HEK293 (cell line): ENCODE measurements around the gene ZSWIM4.

Experiments
- CTCF ChIA-PET: fragments of 350-600 bp; formaldehyde crosslinking; extraction: SDS; loops from one replicate; lab custom pipeline; 2021; ENCODE audit warnings: antibody characterized with exemption; lab: Yijun Ruan, JAX
- POLR2A ChIA-PET: fragments of 300-600 bp; formaldehyde crosslinking; extraction: SDS; loops from one replicate; lab custom pipeline; 2020; ENCODE audit warnings: antibody characterized with exemption, inconsistent platforms; lab: Yijun Ruan, JAX
- H3K27ac ChIP-seq: fragments of 200-500 bp; sonication (Bioruptor generic); 2 replicates; pipeline ENCODE4 v1.5.1; 2014; ENCODE audit warnings: low read depth, low read length, control low read depth, inconsistent platforms; ENCODE audit errors: extremely low read depth
- H3K36me3 ChIP-seq, 2 experiments: fragments of 200-500 bp in 1 of 2; sonication (Bioruptor generic) in 1 of 2; 1 replicate in 1 of 2; 2 replicates in 1 of 2; pipeline ENCODE4 v1.5.1; 2014 to 2017; ENCODE audit warnings: inconsistent platforms in 2 of 2, low read length in 2 of 2; ENCODE audit not compliant: control insufficient read depth in 2 of 2, insufficient read depth in 1 of 2
- H3K4me1 ChIP-seq: fragments of 200-500 bp; sonication (Bioruptor generic); 2 replicates; pipeline ENCODE4 v1.5.1; 2014; ENCODE audit warnings: mild to moderate bottlenecking, low read length, inconsistent platforms; ENCODE audit not compliant: control insufficient read depth, insufficient read depth
- H3K4me3 ChIP-seq: 2 replicates; pipeline ENCODE4 v1.5.1; 2011; ENCODE audit warnings: low read depth, mild to moderate bottlenecking, control low read depth, low read length, moderate library complexity
- H3K9me3 ChIP-seq: fragments of 200-500 bp; sonication (Bioruptor generic); 2 replicates; pipeline ENCODE4 v1.5.1; 2014; ENCODE audit warnings: low read depth, low read length, inconsistent platforms; ENCODE audit not compliant: control insufficient read depth, insufficient read depth
- BCL11A ChIP-seq: fragments of 450-650 bp; formaldehyde crosslinking; IDR thresholded peaks from 2 replicates; pipeline ENCODE4 v1.5.1; 2016; ENCODE audit warnings: low read depth, missing biosample characterization, missing genetic modification characterization
- EGR2 ChIP-seq: fragments of 450-650 bp; formaldehyde crosslinking; IDR thresholded peaks from 2 replicates; pipeline ENCODE4 v1.5.1; 2016; ENCODE audit warnings: low read depth, missing biosample characterization, missing genetic modification characterization
- GFI1B ChIP-seq: fragments of 450-650 bp; formaldehyde crosslinking; IDR thresholded peaks from 2 replicates; pipeline ENCODE4 v1.5.1; 2016; ENCODE audit warnings: missing biosample characterization, missing genetic modification characterization
- HOXA7 ChIP-seq: sonication (generic); formaldehyde crosslinking; IDR thresholded peaks from 2 replicates; pipeline ENCODE4 v1.8.1; 2022; ENCODE audit warnings: missing genetic modification reagents, borderline replicate concordance
- HOXD13 ChIP-seq: sonication (generic); formaldehyde crosslinking; IDR thresholded peaks from 2 replicates; pipeline ENCODE4 v1.8.0; 2022; ENCODE audit warnings: missing genetic modification reagents, borderline replicate concordance
- PRDM4 ChIP-seq: fragments of 450-650 bp; formaldehyde crosslinking; IDR thresholded peaks from 2 replicates; pipeline ENCODE4 v1.5.1; 2017; ENCODE audit warnings: missing biosample characterization, missing genetic modification characterization
- REPIN1 ChIP-seq: fragments of 450-650 bp; formaldehyde crosslinking; IDR thresholded peaks from 2 replicates; pipeline ENCODE4 v1.5.1; 2017; ENCODE audit warnings: missing biosample characterization, missing genetic modification characterization, low read depth
- ZBTB17 ChIP-seq: fragments of 450-650 bp; formaldehyde crosslinking; IDR thresholded peaks from 2 replicates; pipeline ENCODE4 v1.5.1; 2016; ENCODE audit warnings: missing biosample characterization, missing genetic modification characterization
- ZFHX2 ChIP-seq: fragments of 450-650 bp; formaldehyde crosslinking; conservative IDR thresholded peaks from 2 replicates; pipeline ENCODE4 v1.5.1; 2016; ENCODE audit warnings: missing biosample characterization, missing genetic modification characterization
- ZFP41 ChIP-seq: fragments of 450-650 bp; formaldehyde crosslinking; IDR thresholded peaks from 2 replicates; pipeline ENCODE4 v1.5.1; 2016; ENCODE audit warnings: missing biosample characterization, missing genetic modification characterization, borderline replicate concordance
- ZNF140 ChIP-seq: fragments of 450-650 bp; formaldehyde crosslinking; IDR thresholded peaks from 2 replicates; pipeline ENCODE4 v1.5.1; 2016; ENCODE audit warnings: missing biosample characterization, missing genetic modification characterization
- ZNF23 ChIP-seq: fragments of 450-650 bp; formaldehyde crosslinking; IDR thresholded peaks from 2 replicates; pipeline ENCODE4 v1.5.1; 2016; ENCODE audit warnings: missing biosample characterization, missing genetic modification characterization, borderline replicate concordance
- ZNF248 ChIP-seq: fragments of 450-650 bp; formaldehyde crosslinking; IDR thresholded peaks from 2 replicates; pipeline ENCODE4 v1.5.1; 2017; ENCODE audit warnings: missing biosample characterization, missing genetic modification characterization
- ZNF423 ChIP-seq: fragments of 450-650 bp; formaldehyde crosslinking; IDR thresholded peaks from 2 replicates; pipeline ENCODE4 v1.5.1; 2016; ENCODE audit warnings: missing biosample characterization, missing genetic modification characterization
- ZNF629 ChIP-seq: fragments of 450-650 bp; formaldehyde crosslinking; IDR thresholded peaks from 2 replicates; pipeline ENCODE4 v1.5.1; 2017; ENCODE audit warnings: missing biosample characterization, missing genetic modification characterization
- ZNF660 ChIP-seq: fragments of 450-650 bp; IDR thresholded peaks from 2 replicates; pipeline ENCODE4 v1.5.1; 2018; ENCODE audit warnings: missing biosample characterization, mild to moderate bottlenecking, missing genetic modification characterization
- ZNF704 ChIP-seq: fragments of 450-650 bp; formaldehyde crosslinking; IDR thresholded peaks from 2 replicates; pipeline ENCODE4 v1.5.1; 2016; ENCODE audit warnings: missing biosample characterization, missing genetic modification characterization
- ZNF768 ChIP-seq: fragments of 450-650 bp; formaldehyde crosslinking; IDR thresholded peaks from 2 replicates; pipeline ENCODE4 v1.5.1; 2018; ENCODE audit warnings: missing biosample characterization, mild to moderate bottlenecking, missing genetic modification characterization
- ZSCAN18 ChIP-seq: fragments of 450-650 bp; formaldehyde crosslinking; IDR thresholded peaks from 2 replicates; pipeline ENCODE4 v1.5.1; 2016; ENCODE audit warnings: missing biosample characterization, missing genetic modification characterization
- TF ChIP-seq, protein P1 (sequence below): fragments of 450-650 bp; formaldehyde crosslinking; IDR thresholded peaks from 2 replicates; pipeline ENCODE4 v1.5.1; 2016; ENCODE audit warnings: missing biosample characterization, missing genetic modification characterization

Gene ZSWIM4

GRCh38 chr19:13803038-13803437 is 7.8 kb downstream of the ZSWIM4 start:
- Histone ChIP-seq H3K4me1 (no peaks in the 10 kb centered on the region), H3K9me3 (no peaks in the 10 kb centered on the region), H3K36me3 (peaks cover 0 to 20% of the 10 kb centered on the region in 2 experiments; a peak in 2 of 3 replicates), H3K27ac (no peak overlapping the region), H3K4me3 (no peak overlapping the region)
- ChIA-PET POLR2A (interaction anchor here (0.5 kb wide), 1 partner anchor 34 kb away, joined by 3 read pairs; no protein-coding TSS in a partner anchor), CTCF (no interaction called here)
- TF ChIP-seq ZFP41 (tag by site-specific recombination) (no peak), BCL11A (tag by site-specific recombination) (no peak), ZNF248 (tag by site-specific recombination) (no peak), ZNF660 (tag by site-specific recombination) (no peak), ZNF23 (tag by site-specific recombination) (no peak), HOXA7 (CRISPR knock-in tag) (no peak), PRDM4 (no peak), HOXD13 (CRISPR knock-in tag) (no peak), ZNF768 (no peak), ZNF140 (tag by site-specific recombination) (no peak), ZNF629 (tag by site-specific recombination) (no peak), ZNF704 (tag by site-specific recombination) (no peak), ZBTB17 (no peak), ZSCAN18 (tag by site-specific recombination) (no peak), REPIN1 (tag by site-specific recombination) (no peak), GFI1B (tag by site-specific recombination) (no peak)
- TF ChIP-seq, protein P1, sequence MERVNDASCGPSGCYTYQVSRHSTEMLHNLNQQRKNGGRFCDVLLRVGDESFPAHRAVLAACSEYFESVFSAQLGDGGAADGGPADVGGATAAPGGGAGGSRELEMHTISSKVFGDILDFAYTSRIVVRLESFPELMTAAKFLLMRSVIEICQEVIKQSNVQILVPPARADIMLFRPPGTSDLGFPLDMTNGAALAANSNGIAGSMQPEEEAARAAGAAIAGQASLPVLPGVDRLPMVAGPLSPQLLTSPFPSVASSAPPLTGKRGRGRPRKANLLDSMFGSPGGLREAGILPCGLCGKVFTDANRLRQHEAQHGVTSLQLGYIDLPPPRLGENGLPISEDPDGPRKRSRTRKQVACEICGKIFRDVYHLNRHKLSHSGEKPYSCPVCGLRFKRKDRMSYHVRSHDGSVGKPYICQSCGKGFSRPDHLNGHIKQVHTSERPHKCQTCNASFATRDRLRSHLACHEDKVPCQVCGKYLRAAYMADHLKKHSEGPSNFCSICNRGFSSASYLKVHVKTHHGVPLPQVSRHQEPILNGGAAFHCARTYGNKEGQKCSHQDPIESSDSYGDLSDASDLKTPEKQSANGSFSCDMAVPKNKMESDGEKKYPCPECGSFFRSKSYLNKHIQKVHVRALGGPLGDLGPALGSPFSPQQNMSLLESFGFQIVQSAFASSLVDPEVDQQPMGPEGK (tag by site-specific recombination), result no peak

- CTCF ChIA-PET, result interaction anchor here (0.6 kb wide), 3 partner anchors 8 to 527 kb away, joined by 3 to 4 read pairs (median 3); no protein-coding TSS in a partner anchor
- Histone ChIP-seq H3K27ac (no peak overlapping the region), H3K4me1 (no peaks in the 10 kb centered on the region), H3K9me3 (no peaks in the 10 kb centered on the region), H3K4me3 (no peak overlapping the region), H3K36me3 (peaks cover 5 to 31% of the 10 kb centered on the region in 2 experiments; a peak in 2 of 3 replicates)
- peak; percentile 81 for TF ChIP-seq ZFHX2 (tag by site-specific recombination)
- peak; percentile 95 for TF ChIP-seq EGR2 (tag by site-specific recombination)
- no peak for TF ChIP-seq ZNF423 (tag by site-specific recombination)
- POLR2A ChIA-PET, result no interaction called here
These were observed 9.8 kb downstream of the ZSWIM4 start for GRCh38 chr19:13804830-13805683.
